Right kidney (tissue), 9 donors: ENCODE measurements around the gene ISM1.

Experiments used
- DNase-seq: peaks from one replicate; pipeline ENCODE4 v3.0.0-alpha.2; 2016
- long read RNA-seq, 8 donors: transcript quantifications; one replicate each; lab custom pipeline, GENCODE V29; 2026

Gene ISM1
- long read RNA-seq, donor 1: 0 reads
- long read RNA-seq, donor 2, partial matches to known transcripts: 0 of 1 reads
- long read RNA-seq, donor 2, other reads (novel, unspliced or antisense): 0 of 1 reads
- long read RNA-seq, donor 3: 0 reads
- long read RNA-seq, donor 4, partial matches to known transcripts: 22 of 23 reads
- long read RNA-seq, donor 4, other reads (novel, unspliced or antisense): 0 of 23 reads
- long read RNA-seq, donor 5, partial matches to known transcripts: 0 of 2 reads
- long read RNA-seq, donor 5, other reads (novel, unspliced or antisense): 0 of 2 reads
- long read RNA-seq, donor 6: 0 reads
- long read RNA-seq, donor 7, partial matches to known transcripts: 0 of 1 reads
- long read RNA-seq, donor 7, other reads (novel, unspliced or antisense): 0 of 1 reads
- long read RNA-seq, donor 8: 0 reads

DNA sequence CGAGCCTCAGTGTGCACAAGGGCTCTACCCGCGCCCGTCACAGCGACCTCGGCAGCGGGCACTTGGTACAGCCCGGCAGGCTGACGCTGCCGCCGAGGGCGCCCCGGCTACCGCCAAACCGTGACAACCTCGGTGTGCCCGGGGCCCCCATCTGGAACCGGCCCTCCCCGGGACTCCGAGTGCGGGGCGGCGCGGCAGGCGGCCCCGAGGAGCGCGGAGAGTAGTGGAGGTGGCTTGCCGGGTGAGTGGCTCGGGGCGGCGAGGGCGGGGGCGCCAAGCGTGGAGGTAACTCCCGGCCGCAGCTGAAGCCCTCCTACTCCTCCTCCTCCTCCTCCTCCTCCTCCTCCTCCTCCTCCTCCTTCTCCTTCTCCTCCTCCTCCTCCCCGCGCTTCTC, at the start of gene ISM1:
Gene ISM1, plus strand, starts transcription at position 371 of the 394 bp plus-strand sequence. CDS start 503 bp downstream, outside the sequence.
- no peak for DNase-seq

DNA sequence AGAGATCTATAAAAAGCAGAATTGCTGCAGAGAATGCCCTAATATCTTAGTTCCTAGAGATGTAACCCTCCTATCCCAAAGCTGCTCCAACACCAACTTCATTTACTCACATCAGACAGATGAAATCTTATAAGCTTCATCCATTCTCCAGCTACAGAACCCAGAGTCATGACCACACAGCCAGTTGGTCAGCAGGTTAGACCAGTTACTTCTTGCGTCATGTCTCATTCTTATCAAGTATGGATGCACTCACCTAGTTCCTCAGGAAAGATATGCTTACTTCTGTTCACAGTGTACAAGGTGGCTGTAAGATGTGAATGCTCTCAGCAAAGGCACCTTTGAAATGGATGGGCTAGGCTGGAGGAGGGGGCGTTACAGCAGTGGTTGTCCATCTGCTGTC, 47.9 kb upstream of the ISM1 start:
- no peak for DNase-seq

- DNase-seq: no peak
These were observed 46.7 kb upstream of the ISM1 start for GRCh38 chr20:13174402-13174801.

DNA sequence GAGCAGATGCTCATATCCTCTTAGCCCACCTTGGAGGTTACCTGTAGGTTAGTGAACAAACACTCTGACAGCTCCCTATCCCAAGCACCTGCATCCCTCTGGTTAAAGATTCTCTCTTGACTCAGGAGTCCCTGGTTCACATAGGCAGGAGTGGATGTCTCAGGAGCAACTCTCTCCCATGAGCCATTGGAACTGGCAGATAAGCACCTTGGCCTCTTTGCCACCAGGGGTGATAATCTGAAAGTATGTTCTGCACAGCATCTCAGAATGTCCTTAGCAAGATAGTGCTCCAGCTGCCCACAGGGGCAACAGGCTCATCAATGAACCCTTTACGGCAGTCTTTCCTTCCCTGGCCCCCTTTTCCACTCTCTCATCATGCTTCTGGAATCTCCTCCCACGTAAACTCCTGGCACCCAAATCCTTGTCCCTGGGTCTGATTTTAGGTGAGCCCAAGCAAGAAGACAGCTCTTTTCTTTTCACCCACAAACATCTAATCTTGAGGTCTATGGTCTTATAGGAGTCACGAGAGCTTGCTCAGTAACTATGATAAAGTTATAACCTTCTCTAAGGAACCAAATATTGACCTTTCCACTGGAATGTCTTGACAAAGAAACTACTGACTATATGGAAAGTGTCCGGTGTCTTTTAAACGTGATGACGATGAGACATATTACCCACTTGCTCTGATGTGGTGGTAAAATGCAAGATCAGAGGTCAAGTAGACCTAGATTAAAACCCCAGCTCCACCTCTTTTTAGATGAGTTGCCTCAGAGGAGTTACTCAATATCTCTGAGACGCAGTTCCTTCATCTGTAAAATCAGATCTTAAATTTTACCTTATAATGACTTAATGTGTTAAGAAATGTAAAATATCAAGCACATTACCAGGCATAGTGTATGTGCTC, 39.8 kb upstream of the ISM1 start:
- no peak for DNase-seq

- no peak for DNase-seq
These were observed 38.1 kb upstream of the ISM1 start for GRCh38 chr20:13183005-13183404.

DNA sequence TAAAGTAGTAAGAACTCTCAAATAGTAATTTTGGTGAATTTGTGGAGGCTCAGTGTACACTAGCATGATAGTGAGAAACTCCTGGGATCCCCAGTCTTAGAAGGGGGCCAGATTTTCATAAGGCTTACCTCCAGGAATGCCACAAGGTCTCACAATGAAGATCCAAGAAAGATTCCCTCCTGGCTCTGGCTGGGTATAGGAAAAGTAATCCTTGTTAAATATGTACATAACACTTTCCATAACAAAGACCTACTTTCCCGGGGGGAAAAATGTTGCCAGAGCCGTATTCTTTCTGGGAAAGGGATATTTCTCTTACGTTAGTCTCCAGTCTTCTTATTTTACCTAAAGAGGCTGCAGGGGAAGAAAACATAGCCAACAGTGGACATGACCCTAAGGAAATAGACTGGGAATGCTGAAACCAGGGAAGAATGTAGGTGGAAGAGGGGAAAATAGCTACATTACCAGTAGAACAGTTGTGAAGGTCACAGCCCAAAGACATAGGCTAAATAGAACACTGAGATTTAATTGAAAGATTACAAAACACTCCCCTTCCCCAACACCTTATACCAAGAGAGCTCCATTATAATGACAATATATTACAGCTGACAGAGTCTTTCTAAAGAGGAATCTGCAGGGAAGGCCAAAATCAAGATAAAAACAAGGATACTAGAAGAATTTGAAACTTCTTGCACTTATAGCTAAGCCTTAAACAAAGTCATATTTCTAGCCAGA, 34.9 kb upstream of the ISM1 start:
- no peak for DNase-seq

- no peak for DNase-seq
These were observed 33.2 kb upstream of the ISM1 start for GRCh38 chr20:13187899-13188298.

DNA sequence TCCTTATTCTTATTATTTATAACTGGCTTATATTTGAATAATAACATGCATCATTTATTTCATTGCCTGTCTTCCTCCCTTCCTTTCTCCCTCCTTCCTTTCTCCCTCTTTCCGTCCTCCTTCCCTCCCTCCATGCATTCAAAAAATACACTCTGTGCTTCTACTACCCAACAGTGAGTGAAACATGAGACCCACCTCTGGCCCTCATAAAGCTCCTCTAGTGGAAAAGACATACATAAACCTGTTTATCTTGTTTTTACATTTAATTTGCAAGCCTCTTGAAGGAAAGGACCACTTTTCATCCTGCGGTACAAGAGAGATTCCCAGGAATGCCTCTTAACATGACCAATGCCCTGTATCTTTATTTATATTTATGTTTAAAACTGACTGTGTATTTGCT, 21.8 kb upstream of the ISM1 start:
- DNase-seq: no peak

- no peak for DNase-seq
These were observed 20.1 kb upstream of the ISM1 start for GRCh38 chr20:13200767-13201500.

GRCh38 chr20:13202565-13202964, 18.5 kb upstream of the ISM1 start:
- no peak for DNase-seq

DNA sequence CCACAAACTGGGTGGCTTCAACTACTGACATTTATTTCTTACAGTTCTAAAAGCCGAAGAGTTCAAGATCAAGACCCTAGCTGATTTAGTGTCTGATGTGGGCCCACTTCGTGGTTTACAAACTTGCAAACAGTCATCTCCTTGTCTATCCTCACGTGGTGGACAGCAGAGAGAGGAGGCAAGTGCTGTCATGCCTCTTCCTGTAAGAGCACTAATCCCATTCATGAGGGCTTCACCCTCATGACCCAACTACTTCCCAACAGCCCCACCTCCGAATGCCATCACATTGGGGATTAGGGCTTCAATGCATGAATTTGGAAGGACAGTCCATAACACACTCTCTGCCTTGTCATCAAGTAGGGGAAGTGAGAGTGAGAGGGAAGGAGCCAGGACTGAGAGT, 15.6 kb upstream of the ISM1 start:
- DNase-seq: no peak

DNA sequence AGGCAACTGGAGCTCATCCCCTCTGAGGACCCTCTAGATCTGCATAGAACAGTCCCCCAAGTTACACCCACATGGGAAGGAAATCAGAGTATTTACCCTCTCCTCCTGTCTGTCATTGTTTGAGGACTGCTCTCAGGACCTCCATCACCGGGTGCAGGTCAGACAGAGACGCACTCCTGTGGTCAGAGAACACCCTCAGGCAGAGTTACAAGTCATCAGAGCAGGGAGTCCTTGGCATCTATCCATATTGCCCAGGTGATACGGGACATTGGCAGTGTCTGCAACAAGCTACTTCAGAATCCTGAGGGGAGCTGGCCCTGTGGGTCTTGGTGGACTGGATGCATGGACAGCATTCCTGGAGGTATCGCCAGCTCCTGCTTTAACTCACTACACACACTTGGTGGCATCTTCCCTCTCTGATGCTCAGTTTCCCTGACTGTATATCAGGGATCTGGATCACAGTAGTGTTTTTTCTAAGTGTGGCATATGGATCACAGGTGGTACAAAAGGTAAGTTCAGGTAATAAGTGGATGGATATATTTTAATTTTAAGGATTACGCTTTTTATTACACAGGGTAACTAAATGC, 15.1 kb upstream of the ISM1 start:
- DNase-seq: no peak

GRCh38 chr20:13207016-13207415, 14.1 kb upstream of the ISM1 start:
- DNase-seq: no peak

DNA sequence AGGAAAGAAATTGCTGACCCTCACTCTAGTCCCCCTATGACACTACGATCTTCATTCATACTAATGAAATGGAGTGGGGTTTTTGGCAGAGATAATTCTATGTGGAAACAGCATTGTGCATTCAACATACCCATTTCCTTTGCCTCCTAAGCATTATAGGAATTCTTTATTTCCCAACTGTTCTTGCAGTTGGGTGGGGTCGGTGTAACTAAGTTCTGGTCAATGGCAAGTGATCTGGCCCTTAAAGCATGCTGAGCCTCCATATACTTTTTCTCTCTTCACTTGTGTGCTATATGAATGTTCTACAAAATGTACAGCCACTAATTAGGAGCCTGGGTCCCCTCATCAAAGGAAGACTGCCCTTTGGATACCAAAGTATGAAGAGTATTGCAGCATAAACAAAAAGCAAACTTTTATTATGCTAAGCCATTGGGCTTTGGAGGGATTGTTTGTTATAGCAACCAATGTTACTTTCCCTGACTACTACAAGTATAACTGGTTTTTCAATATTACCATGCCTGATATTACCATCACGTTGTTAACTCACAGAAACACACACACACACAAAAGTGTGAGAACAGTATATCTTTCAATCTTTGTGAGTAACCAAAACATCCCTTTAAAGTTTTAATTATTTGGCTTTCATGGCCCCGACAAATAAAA, 9.0 kb upstream of the ISM1 start:
- no peak for DNase-seq

DNA sequence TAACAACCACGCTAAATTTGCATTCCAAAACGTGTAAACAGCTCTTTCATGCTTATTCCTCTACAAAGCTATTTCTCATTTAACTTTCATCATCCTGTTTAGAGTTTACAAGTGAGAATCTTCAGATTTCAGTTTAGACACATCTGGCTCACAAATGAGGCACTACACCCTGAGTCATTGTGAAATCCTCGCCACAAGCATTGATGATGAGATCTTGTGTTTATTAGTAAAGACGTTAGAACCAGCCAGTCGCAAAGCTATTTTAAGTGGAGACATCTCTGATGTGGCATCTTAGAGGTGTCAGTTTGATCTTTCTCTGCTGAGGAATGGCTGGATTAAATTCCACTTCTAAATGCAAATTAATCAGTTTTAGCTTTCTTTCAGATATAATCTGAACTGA, 8.3 kb upstream of the ISM1 start:
- DNase-seq: no peak

GRCh38 chr20:13213335-13213734, 7.7 kb upstream of the ISM1 start:
- DNase-seq: no peak

DNA sequence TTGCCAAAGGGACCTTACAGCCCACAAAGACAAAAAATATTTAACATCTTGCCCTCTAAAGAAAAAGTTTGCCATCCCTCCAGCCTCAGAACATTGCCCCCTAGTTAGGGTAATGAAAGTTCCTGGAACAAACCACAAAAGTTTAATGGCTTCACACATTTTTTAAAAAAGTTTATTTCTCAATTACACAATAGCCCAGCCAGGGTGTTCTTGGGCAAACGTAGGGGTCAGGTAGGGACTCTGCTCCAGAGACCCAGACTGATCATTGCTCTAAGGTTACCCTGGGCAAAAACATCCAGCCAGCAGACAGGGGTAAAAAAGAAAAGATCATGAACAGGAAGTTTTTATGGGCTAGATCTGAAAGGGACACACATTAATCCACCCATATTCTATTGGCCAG, 4.5 kb upstream of the ISM1 start:
- DNase-seq: no peak

DNA sequence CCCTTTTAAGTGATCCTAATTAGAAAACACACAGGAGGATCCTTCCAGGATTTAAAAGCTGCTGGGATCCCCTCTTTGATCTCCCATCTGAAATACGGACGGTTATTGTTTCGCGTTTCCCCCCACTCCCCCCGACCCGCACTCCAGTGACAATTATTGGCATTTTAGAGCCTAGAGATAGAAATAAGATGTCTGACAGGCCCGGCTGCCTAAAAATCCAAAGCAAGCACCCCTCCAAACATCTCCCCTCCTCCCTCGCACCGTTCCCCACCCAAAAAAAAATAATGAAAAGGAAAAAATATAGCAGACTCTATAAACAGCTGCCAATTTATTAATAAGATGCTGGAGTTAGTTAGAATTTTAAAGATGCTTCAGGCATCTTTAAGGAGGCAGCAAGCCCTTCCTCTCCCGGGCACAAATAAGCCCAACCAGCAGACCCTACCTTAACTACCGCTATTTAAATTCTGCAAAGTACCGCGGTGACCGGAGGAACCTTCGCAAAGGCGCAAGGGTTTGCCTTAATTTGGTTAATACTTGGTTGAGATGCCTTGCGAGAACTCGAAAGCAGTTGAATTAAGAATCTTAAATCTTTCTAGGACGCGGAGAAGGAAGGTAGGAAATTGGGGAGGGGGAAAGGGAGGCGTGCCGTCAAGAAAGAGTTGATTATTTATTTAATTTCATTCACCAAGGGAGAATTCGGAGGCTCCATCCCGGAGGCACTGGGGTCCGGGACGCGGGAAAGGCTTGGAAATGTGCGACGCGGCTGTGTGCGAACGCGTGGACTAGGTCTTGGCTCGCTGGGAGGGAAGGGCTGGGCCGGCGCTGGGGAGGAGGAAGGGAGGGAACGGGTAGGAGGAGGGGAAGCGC, 1.5 kb upstream of the ISM1 start:
- no peak for DNase-seq

- DNase-seq: peak; percentile 85
These were observed 725 bp upstream of the ISM1 start for GRCh38 chr20:13220194-13220903.

- no peak for DNase-seq
These were observed 219 bp downstream of the ISM1 start for GRCh38 chr20:13221313-13221672.
